Fibroblast of pulmonary artery (primary cell): ENCODE measurements around the gene STAU1.
"Not testable (repeated sequence)": the region's sequence is repeated elsewhere in the genome, so short reads cannot be mapped to it uniquely, and the experiment has no call there.

Experiments
- DNase-seq: peaks from one replicate; pipeline ENCODE4 v3.0.0-alpha.2; 2010; ENCODE audit warnings: low read depth
- H3K4me3 ChIP-seq: replicated peaks from 2 replicates; pipeline ENCODE4 v1.5.1; 2011; ENCODE audit warnings: low read depth, mild to moderate bottlenecking, control low read depth, low read length, moderate library complexity
- CTCF ChIP-seq: IDR thresholded peaks from 2 replicates; pipeline ENCODE4 v1.5.1; 2011; ENCODE audit warnings: mild to moderate bottlenecking, control low read depth, low read length, inconsistent platforms; ENCODE audit errors: missing control alignments

STAU1 gene

GRCh38 chr20:49098136-49098535 lies 90.0 kb downstream of the STAU1 start:
- DNase-seq: no peak
- no peak overlapping the region for H3K4me3 ChIP-seq
- no peak for TF ChIP-seq CTCF

- TF ChIP-seq CTCF: no peak
- H3K4me3 ChIP-seq: no peak overlapping the region
- no peak for DNase-seq
These were observed 91.0 kb downstream of the STAU1 start for GRCh38 chr20:49097159-49097558.

- no peak for TF ChIP-seq CTCF
- no peak overlapping the region for H3K4me3 ChIP-seq
- DNase-seq: no peak
These were observed 91.9 kb downstream of the STAU1 start for GRCh38 chr20:49096203-49096730.

- TF ChIP-seq CTCF: no peak
- H3K4me3 ChIP-seq: no peak overlapping the region
- no peak for DNase-seq
These were observed 96.4 kb downstream of the STAU1 start for GRCh38 chr20:49091762-49092161.

GRCh38 chr20:49091104-49091503 lies 97.0 kb downstream of the STAU1 start:
- no peak for DNase-seq
- no peak overlapping the region for H3K4me3 ChIP-seq
- TF ChIP-seq CTCF: no peak

- DNase-seq, H3K4me3 ChIP-seq: not testable (repeated sequence)
These were observed 105.8 kb downstream of the STAU1 start for GRCh38 chr20:49082295-49082694.

GRCh38 chr20:49078310-49078709 lies 109.8 kb downstream of the STAU1 start:
- H3K4me3 ChIP-seq: no peak overlapping the region
- no peak for TF ChIP-seq CTCF
- DNase-seq: no peak

GRCh38 chr20:49074521-49074920 lies 113.6 kb downstream of the STAU1 start:
- TF ChIP-seq CTCF: no peak
- H3K4me3 ChIP-seq: no peak overlapping the region
- DNase-seq: no peak
